ENCODE data around the gene EBF4.

The EBF4 gene

GRCh38 chr20:2692036-2692885 lies at the start of gene EBF4:
TSS of gene EBF4 (plus strand) at chr20:2692780. CDS start at chr20:2693646, 866 bp downstream.
- H3K27me3 ChIP-seq: peaks cover 11 to 41% (median 29%) of the 10 kb centered on the region in 11 experiments; a peak in 21 of 22 replicates

GRCh38 chr20:2643708-2644107 lies 48.9 kb upstream of the EBF4 start:
- no peak overlapping the region for H3K9ac ChIP-seq
- H4K20me1 ChIP-seq: no peaks in the 10 kb centered on the region
- TF ChIP-seq Cebpa-rat (IDR thresholded peaks at IDR 0.05): no peak
- no peaks in the 10 kb centered on the region for H3K27me3 ChIP-seq
- peaks cover 0 to 14% (median 4%) of the 10 kb centered on the region in 11 experiments; a peak in 6 of 22 replicates for H3K36me3 ChIP-seq
- H3K4me1 ChIP-seq: no peaks in the 10 kb centered on the region
- H3K4me3 ChIP-seq: no peak overlapping the region
- no peaks in the 10 kb centered on the region for H3K9me3 ChIP-seq (replicated peaks in 1 of 11)
- H3K4me2 ChIP-seq: no peak overlapping the region
- H3K27ac ChIP-seq: no peak overlapping the region

More at GRCh38 chr20:2692036-2692885, at the start of gene EBF4:
- no peak for TF ChIP-seq Cebpa-rat (IDR thresholded peaks at IDR 0.05)
- Histone ChIP-seq H3K9me3 (replicated peaks in 1 of 11) (no peaks in the 10 kb centered on the region), H3K4me3 (peak within 1 kb of the TSS; percentile 59 to 77 (median 67)), H3K4me1 (peaks cover 10 to 69% (median 58%) of the 10 kb centered on the region in 10 experiments; a peak in 19 of 20 replicates), H3K9ac (peak within 1 kb of the TSS; percentile 60 to 84 (median 73)), H3K36me3 (no peaks in the 10 kb centered on the region), H4K20me1 (peaks cover 0 to 27% (median 8%) of the 10 kb centered on the region in 11 experiments; a peak in 9 of 22 replicates), H3K27ac (peak within 1 kb of the TSS in 10 of 11 experiments; percentile 42 to 74 (median 64); a peak in 18 of 22 replicates), H3K4me2 (peak within 1 kb of the TSS; percentile 68 to 93 (median 87))

- H3K27me3 ChIP-seq: no peaks in the 10 kb centered on the region
- peak within 1 kb of the TSS; percentile 81 to 100 (median 94) for H3K4me3 ChIP-seq
- H3K9me3 ChIP-seq (replicated peaks in 1 of 11): no peaks in the 10 kb centered on the region
- H3K36me3 ChIP-seq: peaks cover 31 to 42% (median 41%) of the 10 kb centered on the region in 11 experiments
- H4K20me1 ChIP-seq: peaks cover 31 to 46% (median 45%) of the 10 kb centered on the region in 11 experiments; a peak in 21 of 22 replicates
- peaks cover 38 to 49% (median 46%) of the 10 kb centered on the region in 10 experiments for H3K4me1 ChIP-seq
- H3K4me2 ChIP-seq: peak within 1 kb of the TSS; percentile 88 to 99 (median 97)
- no peak for TF ChIP-seq Cebpa-rat (IDR thresholded peaks at IDR 0.05)
- H3K27ac ChIP-seq: peak within 1 kb of the TSS; percentile 72 to 99 (median 93); a peak in 21 of 22 replicates
- peak within 1 kb of the TSS; percentile 84 to 99 (median 92) for H3K9ac ChIP-seq
Measured at GRCh38 chr20:2651772-2652723, 40.5 kb upstream of the EBF4 start, which contains the start of gene NOP56. TSS of gene NOP56 (plus strand) at chr20:2652632. CDS start at chr20:2652661, 29 bp downstream.

- no peaks in the 10 kb centered on the region for H3K27me3 ChIP-seq
- TF ChIP-seq Cebpa-rat (IDR thresholded peaks at IDR 0.05): no peak
- peak overlapping the region; percentile 81 to 100 (median 94) for H3K4me3 ChIP-seq
- peaks cover 38 to 57% (median 52%) of the 10 kb centered on the region in 10 experiments for H3K4me1 ChIP-seq
- H3K36me3 ChIP-seq: peaks cover 40 to 51% (median 50%) of the 10 kb centered on the region in 11 experiments
- H3K9me3 ChIP-seq (replicated peaks in 1 of 11): no peaks in the 10 kb centered on the region
- H3K4me2 ChIP-seq: peak overlapping the region; percentile 88 to 99 (median 97)
- peaks cover 31 to 55% (median 54%) of the 10 kb centered on the region in 11 experiments; a peak in 21 of 22 replicates for H4K20me1 ChIP-seq
- H3K27ac ChIP-seq: peak overlapping the region; percentile 51 to 99 (median 93); a peak in 21 of 22 replicates
- H3K9ac ChIP-seq: peak overlapping the region; percentile 84 to 99 (median 92)
Measured at GRCh38 chr20:2652724-2653555, 39.6 kb upstream of the EBF4 start.

- H3K36me3 ChIP-seq: peaks cover 49 to 59% (median 58%) of the 10 kb centered on the region in 11 experiments
- peak overlapping the region; percentile 81 to 100 (median 94) for H3K4me3 ChIP-seq
- peaks cover 38 to 66% (median 59%) of the 10 kb centered on the region in 10 experiments for H3K4me1 ChIP-seq
- H4K20me1 ChIP-seq: peaks cover 37 to 63% (median 62%) of the 10 kb centered on the region in 11 experiments; a peak in 21 of 22 replicates
- peak overlapping the region; percentile 88 to 99 (median 97) for H3K4me2 ChIP-seq
- no peaks in the 10 kb centered on the region for H3K27me3 ChIP-seq
- H3K9ac ChIP-seq: peak overlapping the region; percentile 84 to 99 (median 92)
- H3K9me3 ChIP-seq (replicated peaks in 1 of 11): no peaks in the 10 kb centered on the region
- no peak for TF ChIP-seq Cebpa-rat (IDR thresholded peaks at IDR 0.05)
- peak overlapping the region; percentile 11 to 99 (median 93); a peak in 21 of 22 replicates for H3K27ac ChIP-seq
Measured at GRCh38 chr20:2653556-2654383, 38.8 kb upstream of the EBF4 start.

- Histone ChIP-seq H3K9ac (peak overlapping the region; percentile 84 to 99 (median 92)), H3K27me3 (no peaks in the 10 kb centered on the region), H3K36me3 (peaks cover 55 to 65% (median 65%) of the 10 kb centered on the region in 11 experiments), H3K9me3 (replicated peaks in 1 of 11) (no peaks in the 10 kb centered on the region), H4K20me1 (peaks cover 37 to 69% (median 68%) of the 10 kb centered on the region in 11 experiments; a peak in 21 of 22 replicates), H3K27ac (peak overlapping the region in 7 of 11 experiments; percentile 81 to 99 (median 94); a peak in 6 of 22 replicates), H3K4me3 (peak overlapping the region; percentile 81 to 100 (median 94)), H3K4me1 (peaks cover 38 to 71% (median 63%) of the 10 kb centered on the region in 10 experiments), H3K4me2 (peak overlapping the region; percentile 88 to 99 (median 97))
- no peak for TF ChIP-seq Cebpa-rat (IDR thresholded peaks at IDR 0.05)
Measured at GRCh38 chr20:2654384-2654822, 38.2 kb upstream of the EBF4 start.

GRCh38 chr20:2654831-2655230 lies 37.7 kb upstream of the EBF4 start:
- Histone ChIP-seq H3K27ac (peak overlapping the region in 3 of 11 experiments; percentile 85 to 99 (median 96); a peak in 3 of 22 replicates), H3K4me3 (peak overlapping the region in 8 of 10 experiments; percentile 84 to 100 (median 94); a peak in 17 of 20 replicates), H3K4me2 (peak overlapping the region; percentile 88 to 99 (median 97)), H3K9me3 (replicated peaks in 1 of 11) (no peaks in the 10 kb centered on the region), H3K4me1 (peaks cover 38 to 72% (median 64%) of the 10 kb centered on the region in 10 experiments), H4K20me1 (peaks cover 37 to 74% (median 72%) of the 10 kb centered on the region in 11 experiments; a peak in 21 of 22 replicates), H3K36me3 (peaks cover 59 to 70% (median 69%) of the 10 kb centered on the region in 11 experiments), H3K9ac (peak overlapping the region; percentile 84 to 99 (median 92); a peak in 21 of 22 replicates), H3K27me3 (no peaks in the 10 kb centered on the region)
- no peak for TF ChIP-seq Cebpa-rat (IDR thresholded peaks at IDR 0.05)

Data from BLaER1 treated with 17β-estradiol and CSF1 and Interleukin-3, amounts not matched to agents 10 nM and 100 nM (cell line).